ENCODE results near the gene HMGB3.
"Not testable (repeated sequence)": the region's sequence is repeated elsewhere in the genome, so short reads cannot be mapped to it uniquely, and the experiment has no call there.

The HMGB3 gene

DNA sequence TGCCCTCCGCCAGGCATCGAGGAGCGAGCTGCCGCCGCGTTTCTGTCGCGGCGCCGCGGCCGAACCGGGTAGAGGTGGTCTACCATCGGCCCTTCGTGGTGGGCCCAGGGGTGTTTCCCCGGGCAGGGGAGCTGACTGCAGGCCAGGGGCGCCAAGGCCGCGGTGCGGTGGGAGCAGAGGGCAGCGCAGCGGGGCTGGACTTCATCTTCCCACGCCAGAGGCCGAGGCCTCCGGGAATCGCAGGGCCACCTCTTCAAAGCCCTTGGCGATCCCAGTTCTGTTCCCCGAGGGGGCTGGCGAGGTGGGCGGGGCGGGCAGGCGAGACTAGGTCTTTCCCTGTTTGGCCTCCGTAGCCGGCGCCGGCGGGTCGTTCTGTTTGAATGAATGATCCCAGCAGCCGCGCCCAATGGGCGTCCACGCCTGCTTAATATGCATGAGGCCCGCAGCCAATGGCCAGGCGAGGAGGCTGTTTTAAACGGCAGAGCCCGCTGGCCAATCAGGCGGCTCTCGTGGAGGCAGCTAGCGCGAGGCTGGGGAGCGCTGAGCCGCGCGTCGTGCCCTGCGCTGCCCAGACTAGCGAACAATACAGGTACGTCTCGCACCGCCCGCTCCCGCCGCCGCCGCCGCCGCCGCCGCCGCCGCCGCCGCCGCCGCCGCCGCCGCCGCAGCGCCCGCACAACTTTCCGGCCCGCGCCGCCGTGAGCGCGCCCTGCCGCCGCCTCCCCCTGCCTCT, at the start of gene HMGB3:
Gene HMGB3, plus strand, starts transcription at position 548 of the 733 bp plus-strand sequence. CDS start 2,265 bp downstream, outside the sequence.
- peak; percentile 42 for DNase-seq (ENCODE audit: low read depth, low spot score)

DNA sequence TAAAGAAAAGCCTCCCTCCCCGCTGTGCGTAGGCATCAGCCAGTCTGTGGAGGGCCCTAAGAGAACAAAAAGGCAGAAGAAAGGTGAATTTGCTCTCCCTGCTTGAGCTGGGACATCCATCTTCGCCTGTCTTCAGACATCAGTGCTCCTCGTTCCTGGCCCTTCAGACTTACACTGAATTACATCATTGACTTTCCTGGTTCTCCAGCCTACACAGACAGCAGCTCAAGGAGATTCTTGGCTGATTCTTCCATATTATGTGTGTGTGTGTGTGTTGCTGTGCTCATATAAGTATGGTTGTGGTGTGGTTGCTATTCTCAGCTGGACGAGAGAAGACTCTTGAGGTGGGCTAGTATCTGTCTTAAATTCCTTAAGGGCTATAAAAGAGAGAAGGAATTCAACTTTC, 49.2 kb upstream of the HMGB3 start:
- DNase-seq (ENCODE audit: low read depth, low spot score): no peak

- DNase-seq (ENCODE audit: low read depth, low spot score): no peak
These were observed 48.7 kb upstream of the HMGB3 start for GRCh38 chrX:150934453-150934852.

- DNase-seq (ENCODE audit: low read depth, low spot score): no peak
These were observed 47.7 kb upstream of the HMGB3 start for GRCh38 chrX:150935467-150935866.

GRCh38 chrX:150936556-150936955, 46.6 kb upstream of the HMGB3 start:
- DNase-seq (ENCODE audit: low read depth, low spot score): no peak

DNA sequence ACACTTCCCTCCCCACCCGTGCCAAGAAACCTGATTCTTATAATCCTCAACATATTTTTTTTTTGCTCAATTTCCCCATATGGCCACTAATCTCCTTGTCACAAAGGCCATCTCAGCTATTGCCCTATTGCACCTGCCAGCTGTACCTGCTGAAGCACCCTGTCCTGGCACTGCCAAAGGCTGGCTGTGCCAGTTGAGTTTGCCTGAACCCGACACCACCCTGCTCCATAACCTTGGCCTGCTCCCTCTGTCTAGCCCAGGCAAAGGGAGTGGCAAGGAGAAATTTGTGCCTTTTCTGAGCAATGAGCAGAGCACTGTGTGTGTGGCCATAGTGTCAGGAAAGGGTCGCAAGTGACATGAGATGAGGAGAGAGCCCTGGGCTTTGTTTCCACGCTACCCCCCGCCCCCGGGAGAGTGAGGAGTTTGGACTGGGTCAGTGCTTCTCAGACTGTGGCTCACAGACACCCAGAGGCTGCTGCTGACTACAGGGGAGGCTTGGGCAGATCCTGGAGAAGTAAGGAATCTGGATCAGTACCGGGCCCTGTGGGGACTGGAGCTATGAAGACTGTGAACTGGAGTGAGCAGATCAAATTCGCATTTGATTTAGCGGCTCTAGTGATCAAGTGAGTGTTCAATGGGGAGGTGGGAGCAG, 42.2 kb upstream of the HMGB3 start:
- no peak for DNase-seq (ENCODE audit: low read depth, low spot score)

DNA sequence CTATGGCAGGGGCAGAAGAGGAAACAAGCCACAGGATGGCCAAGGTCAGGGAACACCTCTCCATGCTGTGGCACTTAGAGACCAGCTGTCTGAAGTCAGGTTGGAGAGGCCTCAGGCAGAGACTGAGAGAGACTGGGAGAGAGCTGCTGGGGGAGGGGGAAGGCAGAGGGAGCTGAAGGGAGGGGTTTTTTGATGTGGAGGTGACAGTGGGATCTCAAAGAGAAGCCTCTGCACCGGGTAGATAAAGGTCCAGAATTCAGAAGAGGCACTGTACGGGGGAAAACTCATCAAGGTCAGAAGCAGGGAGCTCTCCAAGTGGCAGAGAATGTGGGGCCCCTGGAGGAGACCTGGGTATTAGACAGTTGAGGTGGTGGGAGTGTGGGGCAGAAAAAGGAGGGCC, 41.6 kb upstream of the HMGB3 start:
- DNase-seq (ENCODE audit: low read depth, low spot score): no peak

GRCh38 chrX:150942942-150943594, 40.1 kb upstream of the HMGB3 start:
- DNase-seq (ENCODE audit: low read depth, low spot score): no peak

DNA sequence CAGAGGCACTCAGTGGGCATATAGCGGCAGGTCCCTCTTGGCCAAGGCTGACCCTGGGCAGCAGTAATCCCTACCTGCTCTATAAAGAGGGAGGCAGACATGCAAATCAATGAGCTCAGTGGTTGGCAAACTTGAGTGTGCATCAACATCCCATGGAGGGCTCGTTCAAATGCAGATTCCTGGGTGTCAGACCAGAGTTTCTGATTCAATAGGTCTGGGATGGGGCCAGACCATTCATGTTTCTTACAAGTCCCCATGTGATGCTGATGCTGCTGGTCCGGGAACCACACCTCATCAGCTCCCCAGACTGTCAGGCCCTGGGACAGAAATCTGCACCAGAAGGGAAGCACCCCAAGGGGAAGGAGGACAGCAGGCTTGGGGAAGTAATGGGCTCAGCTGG, 38.9 kb upstream of the HMGB3 start:
- DNase-seq (ENCODE audit: low read depth, low spot score): no peak

DNA sequence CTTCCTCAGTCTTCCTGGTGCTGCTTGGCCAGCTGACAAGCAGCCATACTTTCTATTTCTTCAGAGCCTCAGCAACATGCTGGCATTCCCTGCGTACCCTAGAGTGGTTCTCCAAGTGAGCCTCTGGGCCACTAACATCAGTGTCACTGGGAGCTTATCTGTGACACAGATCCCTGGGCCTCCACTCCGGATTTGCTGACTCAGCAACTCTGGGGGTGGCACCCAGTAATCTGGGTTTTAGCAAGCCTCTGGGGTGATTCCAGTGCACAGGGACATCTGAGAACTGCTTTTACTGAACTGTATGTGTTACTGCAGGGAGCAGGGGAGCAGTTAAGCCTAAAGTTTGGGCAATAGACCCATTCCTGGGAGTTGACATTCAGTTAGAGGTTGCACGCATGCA, 28.2 kb upstream of the HMGB3 start:
- no peak for DNase-seq (ENCODE audit: low read depth, low spot score)

GRCh38 chrX:150955590-150955989, 27.5 kb upstream of the HMGB3 start:
- DNase-seq (ENCODE audit: low read depth, low spot score): no peak

GRCh38 chrX:150958177-150958576, 25.0 kb upstream of the HMGB3 start:
- DNase-seq (ENCODE audit: low read depth, low spot score): no peak

- no peak for DNase-seq (ENCODE audit: low read depth, low spot score)
These were observed 23.6 kb upstream of the HMGB3 start for GRCh38 chrX:150959557-150959956.

DNA sequence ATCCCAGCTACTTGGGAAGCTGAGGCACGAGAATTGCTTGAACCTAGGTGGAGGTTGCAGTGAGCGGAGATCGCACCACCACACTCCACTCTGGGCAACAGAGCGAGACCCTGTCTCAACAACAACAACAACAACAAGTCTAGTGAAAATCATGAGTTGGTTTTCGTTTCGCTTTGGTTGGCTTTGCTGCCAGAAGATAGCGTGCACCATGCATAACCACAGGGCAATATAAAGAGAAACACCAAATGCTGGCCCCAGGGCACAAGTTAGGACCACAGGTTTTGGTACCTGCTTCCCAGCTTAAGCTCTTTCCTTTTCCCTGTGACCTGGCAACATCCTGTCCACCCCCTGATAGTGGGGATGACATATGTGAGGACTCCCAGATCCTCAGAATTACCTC, 21.5 kb upstream of the HMGB3 start:
- DNase-seq (ENCODE audit: low read depth, low spot score): no peak

DNA sequence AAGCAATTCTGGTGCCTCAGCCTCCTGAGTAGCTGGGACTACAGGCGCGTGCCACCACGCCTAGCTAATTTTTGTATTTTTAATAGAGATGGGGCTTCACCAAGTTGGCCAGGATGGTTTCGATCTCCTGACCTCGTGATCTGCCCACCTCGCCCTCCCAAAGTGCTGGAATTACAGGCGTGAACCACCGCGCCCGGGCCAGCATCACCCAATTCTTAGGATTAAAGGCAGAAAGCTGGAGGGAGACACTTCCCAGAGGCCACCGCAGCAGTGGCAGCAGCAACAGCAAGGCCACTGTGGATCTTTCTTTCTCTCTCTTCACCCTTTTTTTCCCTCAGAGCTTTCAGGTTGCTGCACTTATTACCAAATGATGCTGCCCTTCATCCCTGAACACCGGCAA, 18.7 kb upstream of the HMGB3 start:
- DNase-seq (ENCODE audit: low read depth, low spot score): not testable (repeated sequence)

GRCh38 chrX:150966235-150966634, 16.9 kb upstream of the HMGB3 start:
- DNase-seq (ENCODE audit: low read depth, low spot score): no peak

DNA sequence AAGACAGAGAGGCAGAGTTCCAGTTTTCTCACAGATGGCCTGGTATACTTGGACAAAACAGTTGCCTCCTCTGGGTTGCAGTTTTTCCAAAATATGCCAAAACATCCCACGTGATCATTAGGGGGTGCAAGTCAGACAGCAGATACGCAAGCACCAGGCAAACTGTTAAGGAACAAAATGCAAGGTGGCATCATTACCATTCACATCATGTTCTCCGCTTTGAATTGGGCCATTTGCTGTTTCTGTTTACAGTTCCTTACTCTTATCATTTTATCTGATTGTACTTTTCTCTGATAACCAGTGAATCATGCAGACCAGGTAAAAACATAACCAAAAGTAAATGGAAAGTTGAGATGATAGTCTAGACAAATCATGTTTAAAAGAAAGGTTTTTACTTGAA, 16.4 kb upstream of the HMGB3 start:
- DNase-seq (ENCODE audit: low read depth, low spot score): no peak

- DNase-seq (ENCODE audit: low read depth, low spot score): no peak
These were observed 15.3 kb upstream of the HMGB3 start for GRCh38 chrX:150967786-150968185.

GRCh38 chrX:150968862-150969720, 14.0 kb upstream of the HMGB3 start:
- no peak for DNase-seq (ENCODE audit: low read depth, low spot score)

- no peak for DNase-seq (ENCODE audit: low read depth, low spot score)
These were observed 10.7 kb upstream of the HMGB3 start for GRCh38 chrX:150972450-150972849.

- no peak for DNase-seq (ENCODE audit: low read depth, low spot score)
These were observed 7.3 kb upstream of the HMGB3 start for GRCh38 chrX:150975655-150976390.
